Measurements from ENCODE around the gene PRKCB. TPM values are rescaled to one million over a fixed set of nuclear protein-coding genes. Genes with fewer than 3 reads are reported as not detected.

PRKCB gene
- total RNA-seq, 1 donor from 2014 or later: 79.4 TPM

GRCh38 chr16:23833960-23834685 is 1.7 kb upstream of the PRKCB start:
- intact Hi-C loops (cut with micrococcal nuclease): loop anchor here (2.0 to 10.0 kb wide), 4 partner anchors 115 to 1421 kb away; partner anchors contain the start of gene ZKSCAN2

GRCh38 chr16:23836078-23836403 is 258 bp downstream of the PRKCB start:
- intact Hi-C loops (cut with micrococcal nuclease): loop anchor here (1.0 to 10.0 kb wide), 4 partner anchors 12 to 1419 kb away; partner anchors contain the start of gene ZKSCAN2

GRCh38 chr16:23836404-23837311 is 875 bp downstream of the PRKCB start:
- intact Hi-C loops (cut with micrococcal nuclease): loop anchor here (1.0 to 10.0 kb wide), 4 partner anchors 12 to 1418 kb away; partner anchors contain the start of gene ZKSCAN2

- intact Hi-C loops (cut with micrococcal nuclease): loop anchor here (10.0 kb wide), 3 partner anchors 333 to 1417 kb away; partner anchors contain the start of gene ZKSCAN2
These were observed 1.9 kb downstream of the PRKCB start for GRCh38 chr16:23837553-23838308.

GRCh38 chr16:23838485-23839142 is 2.8 kb downstream of the PRKCB start:
- intact Hi-C loops (cut with micrococcal nuclease): loop anchor here (10.0 kb wide), 3 partner anchors 334 to 1416 kb away; partner anchors contain the start of gene ZKSCAN2

- intact Hi-C loops (cut with micrococcal nuclease): loop anchor here (10.0 kb wide), 1 partner anchor 884 kb away; the partner anchor contains the start of gene TNRC6A
These were observed 4.5 kb downstream of the PRKCB start for GRCh38 chr16:23840310-23840709.

GRCh38 chr16:23842137-23842600 is 6.4 kb downstream of the PRKCB start:
- intact Hi-C loops (cut with micrococcal nuclease): loop anchor here (2.0 to 10.0 kb wide), 2 partner anchors 15 to 883 kb away; partner anchors contain the start of gene TNRC6A

- intact Hi-C loops (cut with micrococcal nuclease): loop anchor here (2.0 to 10.0 kb wide), 2 partner anchors 16 to 882 kb away; partner anchors contain the start of gene TNRC6A
These were observed 7.4 kb downstream of the PRKCB start for GRCh38 chr16:23843143-23843542.

- intact Hi-C loops (cut with micrococcal nuclease): loop anchor here (10.0 kb wide), 1 partner anchor 878 kb away; the partner anchor contains the start of gene TNRC6A
These were observed 11.5 kb downstream of the PRKCB start for GRCh38 chr16:23847251-23847650.

- intact Hi-C loops (cut with micrococcal nuclease): loop anchor here (1.0 to 10.0 kb wide), 3 partner anchors 12 to 877 kb away; partner anchors contain the start of gene TNRC6A
These were observed 12.2 kb downstream of the PRKCB start for GRCh38 chr16:23847948-23848347.

GRCh38 chr16:23848958-23849357 is 13.2 kb downstream of the PRKCB start:
- intact Hi-C loops (cut with micrococcal nuclease): loop anchor here (1.0 to 10.0 kb wide), 3 partner anchors 13 to 876 kb away; partner anchors contain the start of gene TNRC6A

GRCh38 chr16:23852794-23853562 is 17.2 kb downstream of the PRKCB start:
- intact Hi-C loops (cut with micrococcal nuclease): no loop called here

GRCh38 chr16:23855010-23855409 is 19.2 kb downstream of the PRKCB start:
- intact Hi-C loops (cut with micrococcal nuclease): no loop called here

- intact Hi-C loops (cut with micrococcal nuclease): no loop called here
These were observed 20.5 kb downstream of the PRKCB start for GRCh38 chr16:23856251-23856709.

GRCh38 chr16:23857256-23857880 is 21.6 kb downstream of the PRKCB start:
- intact Hi-C loops (cut with micrococcal nuclease): no loop called here

GRCh38 chr16:23857881-23858269 is 22.1 kb downstream of the PRKCB start:
- intact Hi-C loops (cut with micrococcal nuclease): no loop called here

GRCh38 chr16:23858542-23858941 is 22.8 kb downstream of the PRKCB start:
- intact Hi-C loops (cut with micrococcal nuclease): no loop called here

GRCh38 chr16:23859713-23860269 is 24.0 kb downstream of the PRKCB start:
- intact Hi-C loops (cut with micrococcal nuclease): loop anchor here (5.0 kb wide), 1 partner anchor 93 kb away; no protein-coding TSS in a partner anchor
